Heart left ventricle (tissue), 13 donors: ENCODE data around the gene COX7A2L.

Experiments used
- CTCF ChIP-seq, 12 donors: fragments of 200-600 bp; sonication (generic) in 4 of 12; IDR thresholded peaks; one replicate each; pipeline versions ENCODE4 v1.5.0 to v1.8.0; 2018 to 2022; ENCODE audit warnings: antibody characterized with exemption in 12 of 12, mild to moderate bottlenecking in 5 of 12
- POLR2A ChIP-seq, 2 donors: fragments of 450-650 bp; IDR thresholded peaks; one replicate each; pipeline ENCODE4 v1.6.1; 2017; ENCODE audit warnings: antibody characterized with exemption in 2 of 2, mild to moderate bottlenecking in 2 of 2, moderate library complexity in 2 of 2
- donor health status: ischemic (EF 13 %, LVEDD 7.1; RV severe dilation, severe dysfunction).
- donor health status: DM: no; HTN: yes; CAD: no.
- donor health status: DM: no; HTN: no; CAD: no.
- donor health status: ischemic (EF 25% LVEDD 6.9; RV normal size, moderate dysfunction).
- donor health status: ischemic (EF 25% LVEDD 5.7; RV mildly dilated, moderate dysfunction).
- donor health status: ischemic (EF 35%, LVEDD 5.7; RV mildly dilated, moderate dysfunction).
- donor health status: nonischemic (EF 11% LVEDD 7.7; RV severe dilation, severe dysfunction).
- donor health status: DM: yes; HTN: yes; CAD: no.
- donor health status: PGD.
- donor health status: ischemic (EF 29% LVEDD 5.4; RV normal size, mild dysfunction).
- donor health status: nonischemic (EF 23%, LVEDD 6.1; RV moderate dilation, normal function).

- TF ChIP-seq CTCF (IDR thresholded peaks at IDR 0.05) (no peak), POLR2A (IDR thresholded peaks at IDR 0.05) (no peak)
Measured at GRCh38 chr2:42390401-42390969, 29.5 kb upstream of the COX7A2L start.
